NCI-H1048 (cell line): ENCODE data around the gene SELENOT.

ENCODE experiments used
- DNase-seq: peaks from one replicate; lab custom pipeline; 2025; lab: John Stamatoyannopoulos, UW

The SELENOT gene

GRCh38 chr3:150662410-150663200 is 59.5 kb downstream of the SELENOT start:
- no peak for DNase-seq

- no peak for DNase-seq
Observed at GRCh38 chr3:150663461-150663860, 60.3 kb downstream of the SELENOT start.

- no peak for DNase-seq
Observed at GRCh38 chr3:150666167-150666566, 63.0 kb downstream of the SELENOT start.

GRCh38 chr3:150673966-150674365 is 70.8 kb downstream of the SELENOT start:
- no peak for DNase-seq

GRCh38 chr3:150675587-150675986 is 72.5 kb downstream of the SELENOT start:
- DNase-seq = no peak
